Body of pancreas (tissue), 4 donors: ENCODE data around the gene BCAM. TPM values are rescaled to one million over a fixed set of nuclear protein-coding genes. Genes with fewer than 3 reads are reported as not detected.

Experiments used
- ATAC-seq: fragments of 150-250 bp; one replicate; pipeline ENCODE4 v1.9.1; 2016
- DNase-seq, 4 donors: peaks; one replicate each; pipeline ENCODE4 v3.0.0-alpha.2; 2019
- H3K27ac ChIP-seq, 4 donors: fragments of 200-600 bp; sonication (generic); 1 replicate in 3 of 4; 2 replicates in 1 of 4; pipeline versions ENCODE4 v1.5.1 to v1.6.1; 2016 to 2019; ENCODE audit warnings: mild to moderate bottlenecking in 1 of 4, mixed read lengths in 1 of 4, moderate library complexity in 1 of 4
- H3K27me3 ChIP-seq, 2 donors: fragments of 200-600 bp; sonication (generic); one replicate each; pipeline ENCODE4 v1.6.0; 2016; ENCODE audit warnings: mild to moderate bottlenecking in 1 of 2
- H3K36me3 ChIP-seq, 2 donors: fragments of 200-600 bp; sonication (generic); replicated peaks in 1 of 2; 2 replicates each; pipeline ENCODE4 v1.5.1; 2016; ENCODE audit warnings: low read depth in 2 of 2; ENCODE audit not compliant: insufficient read depth in 1 of 2
- H3K4me1 ChIP-seq: fragments of 200-600 bp; sonication (generic); one replicate; pipeline ENCODE4 v1.6.0; 2016
- H3K4me3 ChIP-seq, 2 donors: fragments of 200-600 bp; sonication (generic); 1 replicate in 1 of 2; 2 replicates in 1 of 2; pipeline ENCODE4 v1.5.1; 2016 to 2019
- H3K9me3 ChIP-seq, 3 donors: fragments of 200-600 bp; sonication (generic); 1 replicate in 2 of 3; 2 replicates in 1 of 3; pipeline ENCODE4 v1.5.1; 2016
- CTCF ChIP-seq, 7 experiments: fragments of 450-650 bp in 4 of 7; fragments of 200-600 bp in 3 of 7; sonication (generic) in 3 of 7; IDR thresholded peaks; one replicate each; pipeline ENCODE4 v1.5.1; 2016 to 2019; ENCODE audit warnings: antibody characterized with exemption in 7 of 7
- POLR2A ChIP-seq, 3 donors: fragments of 450-650 bp; IDR thresholded peaks; one replicate each; pipeline ENCODE4 v1.6.1; 2016; ENCODE audit warnings: antibody characterized with exemption in 3 of 3, mild to moderate bottlenecking in 2 of 3
- WGBS, 2 donors: methylation state at CpG; one replicate each; pipeline ENCODE4 v1.1.5; 2017; 5-methylcytosine and 5-hydroxymethylcytosine counted together
- intact Hi-C: fragments of 100-400 bp; cut with DNase I; formaldehyde crosslinking; loops from one replicate; pipeline ENCODE4 v1.15.1; 2023
- total RNA-seq, 2 donors: library from RNA; depleted of rRNA; stranded (reverse); fragments of >200 nt; gene quantifications; one replicate each; pipeline ENCODE4 v1.1.0, GENCODE V29; 2016

The BCAM gene
- total RNA-seq, 2 donors from 2014 or later = 89.2 to 89.3 TPM

GRCh38 chr19:44819246-44819832 is 10.4 kb downstream of the BCAM start:
- DNase-seq (no peak), ATAC-seq (no peak)
- Histone ChIP-seq H3K4me3 (no peak overlapping the region), H3K36me3 (no peaks in the 10 kb centered on the region), H3K9me3 (no peaks in the 10 kb centered on the region), H3K27ac (no peak overlapping the region), H3K4me1 (peaks cover 16% of the 10 kb centered on the region), H3K27me3 (no peaks in the 10 kb centered on the region)
- TF ChIP-seq CTCF (IDR thresholded peaks at IDR 0.05) (no peak), POLR2A (IDR thresholded peaks at IDR 0.05) (no peak)
- WGBS, 2 donors = 93 to 95% methylated on average over 14 to 27 of the region's 28 CpGs
- intact Hi-C loops = no loop called here

- H3K36me3 ChIP-seq = no peaks in the 10 kb centered on the region
- H3K4me3 ChIP-seq = no peak overlapping the region
- H3K27me3 ChIP-seq = no peaks in the 10 kb centered on the region
- H3K27ac ChIP-seq = no peak overlapping the region
- intact Hi-C loops = no loop called here
- TF ChIP-seq CTCF (IDR thresholded peaks at IDR 0.05) = no peak
- TF ChIP-seq POLR2A (IDR thresholded peaks at IDR 0.05) = no peak
- H3K4me1 ChIP-seq = peaks cover 26% of the 10 kb centered on the region
- DNase-seq (peak in 1 of 4 donors; percentile 23), ATAC-seq (no peak)
- H3K9me3 ChIP-seq = no peaks in the 10 kb centered on the region
- WGBS, 2 donors = 75 to 78% methylated on average over 16 to 20 of the region's 35 CpGs
Measured at GRCh38 chr19:44820648-44821609, 12.0 kb downstream of the BCAM start.

GRCh38 chr19:44822177-44822576 is 13.3 kb downstream of the BCAM start:
- no peaks in the 10 kb centered on the region for H3K9me3 ChIP-seq
- H3K4me1 ChIP-seq = peaks cover 26% of the 10 kb centered on the region
- H3K27ac ChIP-seq = no peak overlapping the region
- DNase-seq (no peak), ATAC-seq (no peak)
- H3K27me3 ChIP-seq = no peaks in the 10 kb centered on the region
- no peaks in the 10 kb centered on the region for H3K36me3 ChIP-seq
- no peak overlapping the region for H3K4me3 ChIP-seq
- 82 to 85% methylated on average over 11 of the region's 11 CpGs for WGBS, 2 donors
- intact Hi-C loops = no loop called here
- no peak for TF ChIP-seq POLR2A (IDR thresholded peaks at IDR 0.05)
- TF ChIP-seq CTCF (IDR thresholded peaks at IDR 0.05) = no peak

GRCh38 chr19:44822670-44823372 is 13.9 kb downstream of the BCAM start:
- Histone ChIP-seq H3K27me3 (no peaks in the 10 kb centered on the region), H3K4me1 (peaks cover 26% of the 10 kb centered on the region), H3K27ac (no peak overlapping the region), H3K4me3 (no peak overlapping the region), H3K9me3 (no peaks in the 10 kb centered on the region), H3K36me3 (no peaks in the 10 kb centered on the region)
- DNase-seq (peak in 1 of 4 donors; percentile 32), ATAC-seq (no peak)
- no peak for TF ChIP-seq CTCF (IDR thresholded peaks at IDR 0.05)
- no peak for TF ChIP-seq POLR2A (IDR thresholded peaks at IDR 0.05)
- intact Hi-C loops = no loop called here
- WGBS, 2 donors = 71 to 79% methylated on average over 9 to 10 of the region's 10 CpGs
